IPS-18c (cell line): ENCODE data around the gene RPUSD4.

ENCODE experiments used
- H3K4me3 ChIP-seq: 2 replicates; pipeline ENCODE4 v1.7.0; 2013; ENCODE audit warnings: low read depth, mild to moderate bottlenecking, low read length, moderate library complexity; ENCODE audit not compliant: insufficient read depth
- H3K9me3 ChIP-seq: one replicate; pipeline ENCODE4 v1.6.1; 2013; ENCODE audit warnings: mild to moderate bottlenecking, low read length, moderate library complexity; ENCODE audit not compliant: control insufficient read depth, insufficient read depth

RPUSD4 gene

DNA sequence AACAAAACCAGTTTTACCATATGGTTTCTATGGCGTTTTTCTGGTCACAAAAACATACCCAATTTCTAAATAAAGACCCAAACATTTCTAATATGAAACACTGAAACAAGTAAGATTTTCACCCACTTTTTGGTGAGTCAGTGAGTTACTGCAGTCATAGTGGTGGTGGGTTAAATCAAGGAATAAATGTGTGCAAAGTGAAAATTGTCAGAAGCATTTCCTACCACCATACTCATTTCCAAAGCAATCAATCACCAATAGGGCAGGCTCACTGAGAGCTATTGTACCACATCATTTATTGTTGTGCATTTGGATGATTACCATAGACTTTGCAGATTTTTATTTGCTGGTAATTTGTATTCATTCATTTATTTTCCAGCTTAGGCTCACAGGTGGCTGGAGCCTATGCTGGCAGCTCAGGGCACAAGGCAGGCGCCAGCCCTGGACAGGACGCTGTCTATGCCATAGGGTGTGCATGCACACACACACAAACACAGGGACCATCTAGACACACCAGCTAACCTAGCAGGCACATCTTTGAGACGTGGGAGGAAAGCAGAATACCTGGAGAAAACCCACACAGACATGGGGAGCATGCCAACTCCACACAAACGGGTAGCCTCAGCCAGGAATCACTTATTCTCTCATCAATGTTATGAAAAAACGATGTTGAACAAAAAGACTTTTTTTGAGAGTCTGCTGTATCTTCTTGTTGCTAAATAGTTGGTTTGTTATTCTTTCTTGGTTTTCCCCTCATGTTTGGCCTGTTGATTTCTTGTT, 5.3 kb upstream of the RPUSD4 start:
- no peak overlapping the region for H3K4me3 ChIP-seq
- H3K9me3 ChIP-seq, result no peaks in the 10 kb centered on the region

- Histone ChIP-seq H3K4me3 (no peak overlapping the region), H3K9me3 (no peaks in the 10 kb centered on the region)
Observed at GRCh38 chr11:126214841-126215240, 3.4 kb upstream of the RPUSD4 start.

DNA sequence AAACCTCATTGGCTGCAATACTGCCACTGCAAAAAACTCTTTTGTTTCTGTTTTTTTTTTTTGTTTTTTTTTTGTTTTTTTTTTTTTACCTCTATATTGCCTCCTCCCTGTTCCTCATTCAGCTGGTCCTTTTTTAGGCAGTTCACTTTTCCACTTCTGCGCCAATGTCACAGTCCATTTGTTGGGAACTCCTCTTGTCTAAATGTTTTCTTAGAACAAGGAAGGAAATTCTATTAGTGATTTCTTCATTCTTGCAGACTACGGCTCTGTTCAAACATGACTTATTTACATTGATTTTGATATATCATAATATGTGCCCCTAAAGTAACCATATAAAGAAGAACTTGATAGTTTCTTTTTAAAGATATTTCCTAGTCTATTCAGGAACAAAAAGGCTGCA, 3.0 kb upstream of the RPUSD4 start:
- Histone ChIP-seq H3K9me3 (no peaks in the 10 kb centered on the region), H3K4me3 (no peak overlapping the region)

GRCh38 chr11:126212089-126212660, 725 bp upstream of the RPUSD4 start:
- no peaks in the 10 kb centered on the region for H3K9me3 ChIP-seq
- peak overlapping the region; percentile 73 for H3K4me3 ChIP-seq

GRCh38 chr11:126210871-126211235, 597 bp downstream of the RPUSD4 start:
- Histone ChIP-seq H3K4me3 (peak overlapping the region; percentile 73), H3K9me3 (no peaks in the 10 kb centered on the region)

- Histone ChIP-seq H3K9me3 (no peaks in the 10 kb centered on the region), H3K4me3 (no peak overlapping the region)
Observed at GRCh38 chr11:126207896-126208295, 3.6 kb downstream of the RPUSD4 start.

GRCh38 chr11:126205359-126205758, 6.1 kb downstream of the RPUSD4 start:
- H3K9me3 ChIP-seq, result no peaks in the 10 kb centered on the region

GRCh38 chr11:126202646-126203359, 8.6 kb downstream of the RPUSD4 start:
- Histone ChIP-seq H3K9me3 (no peaks in the 10 kb centered on the region), H3K4me3 (no peak overlapping the region)

More at GRCh38 chr11:126205359-126205758, 6.1 kb downstream of the RPUSD4 start:
- H3K4me3 ChIP-seq, result no peak overlapping the region

GRCh38 chr11:126198648-126199047, 12.8 kb downstream of the RPUSD4 start:
- no peaks in the 10 kb centered on the region for H3K9me3 ChIP-seq
- no peak overlapping the region for H3K4me3 ChIP-seq

DNA sequence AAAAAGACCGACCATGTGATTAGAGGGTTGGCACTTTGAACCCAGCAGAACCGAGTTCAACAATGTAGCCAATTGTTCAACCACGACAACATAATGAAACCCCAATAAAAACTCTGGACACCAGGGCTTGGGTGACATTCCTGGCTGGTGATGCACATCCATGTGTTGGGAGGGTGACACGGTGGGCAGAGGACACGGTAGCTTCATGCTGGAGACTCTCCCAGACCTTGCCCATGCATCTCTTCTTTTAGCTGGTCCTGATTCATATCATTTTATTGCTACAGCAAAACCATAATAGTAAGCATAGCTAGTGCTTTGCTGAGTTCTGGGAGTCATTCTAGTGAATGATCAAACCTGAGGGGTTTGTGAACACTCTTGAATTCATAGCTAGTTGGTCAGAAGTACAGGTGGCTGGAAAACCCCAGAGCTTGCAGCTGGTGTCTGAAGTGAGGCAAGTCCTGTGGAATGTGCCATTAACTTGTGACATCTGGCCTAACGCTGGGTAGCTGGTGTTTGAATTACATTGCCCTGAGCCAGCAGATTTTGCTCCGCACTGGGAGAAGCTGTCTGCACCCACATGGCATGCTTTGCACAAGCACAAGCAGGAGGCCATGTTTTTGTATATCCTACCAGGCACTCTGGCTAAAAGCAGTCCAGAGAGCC, 14.0 kb downstream of the RPUSD4 start:
- Histone ChIP-seq H3K9me3 (no peaks in the 10 kb centered on the region), H3K4me3 (no peak overlapping the region)

DNA sequence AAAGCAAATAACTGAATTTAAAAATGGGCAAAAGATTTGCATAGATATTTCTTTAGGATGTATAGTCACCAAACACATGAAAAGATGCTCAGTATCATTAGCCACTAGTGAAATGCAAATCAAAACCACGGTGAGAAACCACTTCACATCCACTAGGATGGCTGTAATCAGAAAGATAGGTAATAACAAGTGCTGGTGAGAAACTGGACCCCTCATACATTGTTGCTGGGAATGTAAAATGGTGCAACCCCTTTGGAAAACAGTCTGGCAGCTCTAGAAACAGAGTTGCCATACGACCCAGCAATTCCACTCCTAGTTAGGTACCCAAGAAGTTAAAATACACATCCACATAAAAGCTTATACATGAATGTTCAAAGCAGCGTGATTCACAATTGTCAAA, 16.3 kb downstream of the RPUSD4 start:
- H3K9me3 ChIP-seq, result no peaks in the 10 kb centered on the region
- H3K4me3 ChIP-seq, result no peak overlapping the region

DNA sequence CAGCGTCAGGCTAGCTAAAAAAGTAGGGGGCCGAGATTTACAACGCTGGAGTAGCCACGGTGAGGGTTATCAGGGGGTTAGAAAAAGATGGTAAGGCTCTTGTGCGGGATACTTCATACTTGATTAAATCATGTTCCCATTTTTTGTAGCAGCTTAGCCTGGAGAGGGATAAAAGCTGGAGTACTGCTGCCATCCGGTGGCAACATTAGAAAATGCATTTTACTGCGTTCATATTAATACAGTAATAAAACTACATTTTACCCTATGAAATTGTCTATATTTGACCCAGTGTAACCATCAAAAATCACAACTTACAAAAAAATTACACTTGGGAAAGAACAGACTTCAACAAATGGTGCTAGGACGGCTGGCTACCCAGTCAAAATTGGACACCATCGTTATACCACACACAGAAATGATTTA, 17.3 kb downstream of the RPUSD4 start:
- H3K4me3 ChIP-seq, result no peak overlapping the region
- H3K9me3 ChIP-seq, result no peaks in the 10 kb centered on the region

DNA sequence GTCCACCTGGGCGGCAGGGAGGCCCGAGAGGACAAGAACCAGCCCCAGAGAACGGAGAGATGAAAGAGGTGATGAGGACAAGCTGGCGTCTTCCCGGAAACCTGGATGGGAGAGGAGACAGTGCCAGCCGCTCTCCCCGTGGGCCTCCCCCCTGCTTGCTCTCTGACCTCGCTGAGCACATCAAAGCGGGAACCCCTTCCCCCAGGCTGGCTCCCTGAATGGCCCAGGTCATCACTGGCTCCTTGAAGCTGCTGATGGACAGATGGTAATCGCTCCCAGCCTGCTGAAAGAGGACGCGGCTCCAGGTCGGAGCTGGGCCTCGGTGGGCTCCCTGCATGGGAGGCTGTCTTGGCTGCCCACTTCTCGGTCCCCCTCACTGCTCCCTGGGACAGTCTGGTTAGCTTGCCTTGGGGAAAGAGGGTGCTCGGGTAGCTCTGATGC, 18.4 kb downstream of the RPUSD4 start:
- Histone ChIP-seq H3K4me3 (no peak overlapping the region), H3K9me3 (no peaks in the 10 kb centered on the region)

DNA sequence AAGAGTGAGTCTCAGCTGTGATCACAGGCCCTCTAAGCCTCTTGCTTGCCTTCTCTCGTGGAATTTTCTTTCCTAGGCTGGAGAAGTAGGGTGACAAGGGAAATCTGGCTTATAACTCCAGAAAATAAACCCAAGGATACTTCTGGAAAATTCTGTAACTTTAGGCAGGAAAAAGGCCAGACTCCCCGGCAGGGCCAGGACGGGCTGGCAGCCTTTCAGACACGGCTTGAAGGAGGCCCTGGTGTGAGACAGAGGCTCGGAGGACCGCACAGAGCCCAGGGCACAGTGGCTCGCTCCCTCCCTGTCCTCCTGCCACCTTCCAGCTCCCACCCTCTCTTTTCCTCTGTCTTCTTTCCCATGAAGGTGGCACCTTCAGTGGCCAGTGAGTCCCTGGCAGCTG, 19.1 kb downstream of the RPUSD4 start:
- Histone ChIP-seq H3K9me3 (no peaks in the 10 kb centered on the region), H3K4me3 (no peak overlapping the region)

- H3K4me3 ChIP-seq, result no peak overlapping the region
Observed at GRCh38 chr11:126191379-126192073, 19.9 kb downstream of the RPUSD4 start.

DNA sequence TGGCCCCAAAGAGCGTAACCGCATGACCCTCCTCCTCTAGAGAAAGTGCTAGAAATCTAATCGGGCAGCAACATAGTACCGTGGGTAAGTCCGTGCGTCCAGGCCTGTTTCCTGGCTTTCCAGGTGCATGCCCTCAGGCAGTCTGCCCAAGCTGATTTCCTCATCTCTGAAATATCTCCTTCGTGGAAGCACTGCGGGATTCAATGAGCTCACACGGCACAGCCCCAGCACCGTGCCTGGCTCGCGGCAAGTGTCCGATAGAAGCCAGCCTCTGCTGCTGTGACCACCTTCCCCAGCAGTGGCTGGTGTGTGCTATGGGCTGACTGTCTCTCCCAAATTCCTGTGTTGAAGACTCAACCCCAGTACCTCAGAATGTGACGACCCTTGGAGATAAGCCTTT, 20.7 kb downstream of the RPUSD4 start:
- no peak overlapping the region for H3K4me3 ChIP-seq
- H3K9me3 ChIP-seq, result peaks cover 2% of the 10 kb centered on the region

More at GRCh38 chr11:126191379-126192073, 19.9 kb downstream of the RPUSD4 start:
- peaks cover 2% of the 10 kb centered on the region for H3K9me3 ChIP-seq
